Erythroblast (primary cell): ENCODE results near the gene ANKRD6.

Experiments used
- GATA1 ChIP-seq: IDR thresholded peaks from 2 replicates; pipeline ENCODE4 v1.6.1; 2011; ENCODE audit warnings: low read depth, mild to moderate bottlenecking, control low read depth, low read length, moderate library complexity
- POLR2A ChIP-seq: IDR thresholded peaks from 2 replicates; pipeline ENCODE4 v1.6.1; 2011; ENCODE audit warnings: mild to moderate bottlenecking, low read length

DNA sequence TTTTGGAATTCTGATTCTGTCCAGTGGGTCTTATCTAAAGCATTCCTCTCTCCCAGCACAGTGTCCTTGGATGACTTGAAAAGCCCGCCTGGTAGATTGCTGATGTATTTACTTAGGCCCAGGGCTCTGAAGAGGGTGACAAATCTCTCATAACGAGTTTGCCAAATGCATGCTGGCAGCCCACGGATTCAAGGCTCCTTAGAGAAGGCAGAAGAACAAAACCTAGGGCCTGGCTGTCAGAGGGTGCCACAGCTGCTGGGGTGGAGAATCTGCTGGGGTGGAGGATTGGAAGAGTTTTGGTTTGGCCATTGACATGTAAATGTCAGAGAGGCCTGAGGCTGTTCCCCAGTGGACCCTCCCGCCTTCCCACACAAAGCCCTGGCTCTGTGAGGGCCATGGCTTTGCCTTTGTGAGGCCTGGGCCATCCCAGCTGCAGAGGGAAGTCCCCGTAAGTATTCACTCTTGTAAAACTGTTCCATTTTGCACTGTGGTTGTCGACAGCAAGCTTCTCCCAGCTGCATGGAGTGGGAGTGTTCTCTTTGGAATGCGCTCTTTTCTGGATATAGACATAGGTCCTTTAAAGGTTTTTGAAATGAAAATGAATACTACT, 50.3 kb downstream of the ANKRD6 start:
- TF ChIP-seq POLR2A (no peak), GATA1 (no peak)
